Activated CD4-positive, alpha-beta memory T cell treated with anti-CD3 and anti-CD28 coated beads for 36 hours (primary cell): Measurements from ENCODE around the gene KCNG4. TPM values are rescaled to one million over a fixed set of nuclear protein-coding genes. Genes with fewer than 3 reads are reported as not detected.

ENCODE experiments used
- CTCF ChIA-PET: fragments of 350-600 bp; sonication (Branson Sonifier 250); formaldehyde crosslinking; loops from one replicate; lab custom pipeline; 2021; ENCODE audit warnings: antibody characterized with exemption, inconsistent platforms; lab: Charles Lee
- POLR2A ChIA-PET: fragments of 350-600 bp; sonication (Branson Sonifier 250); formaldehyde crosslinking; loops from one replicate; lab custom pipeline; 2021; ENCODE audit warnings: antibody characterized with exemption; lab: Charles Lee
- DNase-seq: peaks from one replicate; pipeline ENCODE4 v3.0.0-alpha.2; 2020
- H3K27ac Mint-ChIP-seq: one replicate; pipeline ENCODE4 v1.8.0; 2021; ENCODE audit warnings: mixed read lengths
- H3K27me3 Mint-ChIP-seq: one replicate; pipeline ENCODE4 v1.8.0; 2021; ENCODE audit warnings: mixed read lengths
- H3K36me3 Mint-ChIP-seq: one replicate; pipeline ENCODE4 v1.8.0; 2021; ENCODE audit warnings: mixed read lengths
- H3K4me1 Mint-ChIP-seq: one replicate; pipeline ENCODE4 v1.8.0; 2021; ENCODE audit warnings: low read depth, mixed read lengths
- H3K4me3 Mint-ChIP-seq: one replicate; pipeline ENCODE4 v1.8.0; 2021; ENCODE audit warnings: mild to moderate bottlenecking, mixed read lengths
- H3K9me3 Mint-ChIP-seq: one replicate; pipeline ENCODE4 v1.8.0; 2021; ENCODE audit warnings: mixed read lengths
- intact Hi-C: fragments of 100-400 bp; cut with micrococcal nuclease; formaldehyde crosslinking; loops from one replicate; pipeline ENCODE4 v1.15.1; 2023
- total RNA-seq, 2 experiments: library from RNA; stranded (reverse); gene quantifications; one replicate each; pipeline ENCODE4 v1.2.3, GENCODE V29; 2021

KCNG4 gene
- total RNA-seq, 2 experiments from 2014 or later = not detected

DNA sequence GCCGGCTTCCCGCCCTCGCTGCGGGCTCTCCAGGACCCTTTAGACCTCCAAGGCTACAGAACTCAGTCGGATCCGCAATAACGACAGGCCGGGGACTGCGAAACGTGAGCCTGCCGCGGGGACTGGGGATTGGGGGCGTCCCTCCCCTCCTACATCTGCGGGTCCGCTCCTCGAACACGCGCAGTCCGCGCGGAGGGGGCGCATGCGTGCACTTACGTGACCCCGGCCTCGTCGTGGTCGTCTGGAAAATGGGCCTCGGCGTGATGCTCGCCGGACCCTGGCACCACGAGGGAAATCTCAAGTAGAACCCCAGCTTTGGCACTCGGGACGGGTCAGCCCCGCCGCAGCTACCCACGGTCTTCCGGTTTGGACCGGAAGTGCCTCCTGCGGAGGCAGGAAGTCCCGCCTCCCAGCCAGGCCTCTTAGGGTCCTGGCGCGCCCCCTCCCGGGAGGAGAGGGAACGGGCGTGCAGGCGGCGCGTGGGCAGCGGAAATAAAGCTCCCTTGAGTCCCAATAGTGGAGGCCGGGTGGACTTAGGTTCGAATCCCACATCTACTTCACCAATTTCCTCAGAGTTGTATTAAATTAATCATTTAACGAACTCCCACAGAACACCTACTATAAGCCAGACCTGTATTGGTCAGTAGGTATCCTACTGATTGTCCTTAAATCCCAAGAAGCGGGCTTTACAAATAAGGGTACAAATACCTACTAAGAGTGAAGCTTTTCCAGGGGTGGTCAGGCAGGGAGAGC is 53.0 kb downstream of the KCNG4 start, which contains the start of gene TAF1C:
Gene TAF1C (minus strand): TSS at position 373 of the 753 bp plus-strand sequence. CDS start 2,069 bp downstream, outside the sequence.
- DNase-seq = peak; percentile 94
- H3K4me1 Mint-ChIP-seq = peaks cover 22% of the 10 kb centered on the region
- intact Hi-C loops = loop anchor here (1.0 to 10.0 kb wide), 6 partner anchors 10 to 1710 kb away; partner anchors contain the start of genes IRF8, MEAK7 and OSGIN1
- no peaks in the 10 kb centered on the region for H3K9me3 Mint-ChIP-seq
- CTCF ChIA-PET = interaction anchor here (0.6 to 5.2 kb wide), 43 partner anchors 8 to 320 kb away, joined by 3 to 103 read pairs (median 4); partner anchors contain the start of genes DNAAF1, HSDL1 and MBTPS1
- H3K4me3 Mint-ChIP-seq = peak within 1 kb of the TSS; percentile 96
- no peaks in the 10 kb centered on the region for H3K27me3 Mint-ChIP-seq
- peaks cover 8% of the 10 kb centered on the region for H3K36me3 Mint-ChIP-seq
- POLR2A ChIA-PET = interaction anchor here (2.0 kb wide), 1 partner anchor 70 kb away, joined by 11 read pairs; the partner anchor contains the start of gene MBTPS1
- H3K27ac Mint-ChIP-seq = peak within 1 kb of the TSS; percentile 86

GRCh38 chr16:84184775-84185174 is 55.0 kb downstream of the KCNG4 start:
- Mint-ChIP-seq H3K4me1 (peaks cover 22% of the 10 kb centered on the region), H3K36me3 (peaks cover 10% of the 10 kb centered on the region), H3K4me3 (peak overlapping the region; percentile 58), H3K27me3 (no peaks in the 10 kb centered on the region), H3K9me3 (no peaks in the 10 kb centered on the region), H3K27ac (no peak overlapping the region)
- ChIA-PET POLR2A (no interaction called here), CTCF (interaction anchor here (1.0 kb wide), 1 partner anchor 9 kb away, joined by 3 read pairs; no protein-coding TSS in a partner anchor)
- intact Hi-C loops = loop anchor here (5.0 to 10.0 kb wide), 4 partner anchors 232 to 1713 kb away; partner anchors contain the start of genes IRF8, MEAK7 and OSGIN1
- DNase-seq = no peak

- Mint-ChIP-seq H3K9me3 (no peaks in the 10 kb centered on the region), H3K27me3 (no peaks in the 10 kb centered on the region), H3K36me3 (peaks cover 10% of the 10 kb centered on the region), H3K4me3 (no peak overlapping the region), H3K4me1 (peaks cover 22% of the 10 kb centered on the region), H3K27ac (no peak overlapping the region)
- no peak for DNase-seq
- ChIA-PET CTCF (interaction anchor here (0.8 to 1.0 kb wide), 2 partner anchors 8 to 67 kb away, joined by 3 read pairs; partner anchors contain the start of gene MBTPS1), POLR2A (no interaction called here)
- intact Hi-C loops = loop anchor here (10.0 kb wide), 1 partner anchor 321 kb away; the partner anchor contains the start of gene MEAK7
Observed at GRCh38 chr16:84183911-84184591, 55.8 kb downstream of the KCNG4 start.

DNA sequence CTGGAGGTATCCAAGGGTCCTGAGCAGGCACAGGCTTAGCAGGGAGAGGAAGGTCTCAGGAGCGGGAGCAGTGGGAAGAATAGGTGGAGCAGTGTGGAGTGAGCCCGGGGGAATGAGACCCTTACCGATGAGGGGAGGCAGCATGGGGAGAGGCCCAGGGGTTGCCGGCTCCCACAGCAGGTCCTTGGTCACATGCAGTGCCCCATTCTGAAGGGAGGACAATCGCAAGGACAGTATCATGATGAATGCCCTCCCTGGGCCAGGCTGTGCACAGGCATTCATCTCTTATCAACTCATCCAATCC is 56.3 kb downstream of the KCNG4 start:
- no peak for DNase-seq
- POLR2A ChIA-PET = no interaction called here
- H3K9me3 Mint-ChIP-seq = no peaks in the 10 kb centered on the region
- intact Hi-C loops = loop anchor here (10.0 kb wide), 1 partner anchor 321 kb away; the partner anchor contains the start of gene MEAK7
- no peak overlapping the region for H3K27ac Mint-ChIP-seq
- H3K4me1 Mint-ChIP-seq = peaks cover 25% of the 10 kb centered on the region
- CTCF ChIA-PET = interaction anchor here (0.8 to 1.0 kb wide), 2 partner anchors 8 to 67 kb away, joined by 3 read pairs; partner anchors contain the start of gene MBTPS1
- H3K27me3 Mint-ChIP-seq = no peaks in the 10 kb centered on the region
- H3K4me3 Mint-ChIP-seq = no peak overlapping the region
- peaks cover 10% of the 10 kb centered on the region for H3K36me3 Mint-ChIP-seq

DNA sequence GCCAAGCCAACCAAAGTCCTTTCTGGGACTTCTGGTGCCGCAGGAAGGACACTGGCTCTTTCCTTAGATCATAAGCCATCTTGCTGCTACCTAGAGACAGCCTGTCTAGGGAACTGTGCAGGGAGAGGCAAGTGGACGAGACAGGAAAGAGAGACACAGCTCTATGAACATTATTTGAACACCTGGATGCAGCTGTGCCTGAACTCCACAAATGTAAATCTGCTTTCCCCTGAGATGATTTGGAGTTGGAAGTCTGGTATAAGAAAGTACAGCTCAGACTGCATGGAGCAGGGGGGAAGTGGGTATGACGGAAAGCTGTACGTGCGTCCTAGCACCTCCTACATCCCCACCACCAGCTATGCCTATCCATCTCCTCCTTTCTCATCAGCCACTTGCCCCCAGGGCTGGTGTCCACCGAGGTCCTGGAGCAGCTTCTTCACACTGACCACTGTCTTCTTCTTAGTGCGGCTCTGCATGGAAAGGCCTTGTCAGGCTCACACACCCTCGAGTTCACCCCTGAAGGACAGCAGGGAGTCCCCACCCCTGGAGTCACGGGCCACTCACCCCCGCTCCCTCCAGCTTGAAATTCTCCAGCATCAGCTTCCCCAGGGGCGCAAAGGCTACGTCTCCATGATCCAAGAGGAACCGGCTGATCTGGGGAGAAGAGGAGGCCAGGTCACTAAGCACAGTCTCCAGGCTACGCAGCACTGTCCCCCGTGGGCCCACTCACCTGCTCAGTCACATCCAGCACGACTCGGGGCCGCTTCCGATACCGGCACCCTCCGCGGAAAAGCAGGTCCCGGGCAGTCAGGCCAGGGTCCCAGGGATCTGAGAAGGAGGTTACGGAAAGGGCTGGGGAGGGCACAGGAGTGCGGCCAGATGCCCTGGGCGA is 56.9 kb downstream of the KCNG4 start:
- intact Hi-C loops = loop anchor here (10.0 kb wide), 1 partner anchor 322 kb away; the partner anchor contains the start of gene MEAK7
- H3K27ac Mint-ChIP-seq = no peak overlapping the region
- POLR2A ChIA-PET = no interaction called here

GRCh38 chr16:84182104-84182503 is 57.7 kb downstream of the KCNG4 start:
- Mint-ChIP-seq H3K27me3 (no peaks in the 10 kb centered on the region), H3K4me3 (no peak overlapping the region), H3K4me1 (peaks cover 37% of the 10 kb centered on the region), H3K36me3 (peaks cover 12% of the 10 kb centered on the region), H3K9me3 (no peaks in the 10 kb centered on the region), H3K27ac (no peak overlapping the region)
- DNase-seq = no peak
- CTCF ChIA-PET = interaction anchor here (0.5 to 1.3 kb wide), 3 partner anchors 10 to 93 kb away, joined by 3 to 4 read pairs (median 3); partner anchors contain the start of genes DNAAF1 and HSDL1
- intact Hi-C loops = loop anchor here (10.0 kb wide), 1 partner anchor 323 kb away; the partner anchor contains the start of gene MEAK7
- POLR2A ChIA-PET = no interaction called here

More for the DNA sequence above, 56.9 kb downstream of the KCNG4 start:
- H3K4me1 Mint-ChIP-seq = peaks cover 31% of the 10 kb centered on the region
- no peak for DNase-seq
- CTCF ChIA-PET = interaction anchor here (0.8 kb wide), 1 partner anchor 66 kb away, joined by 3 read pairs; the partner anchor contains the start of gene MBTPS1
- no peak overlapping the region for H3K4me3 Mint-ChIP-seq
- no peaks in the 10 kb centered on the region for H3K27me3 Mint-ChIP-seq
- no peaks in the 10 kb centered on the region for H3K9me3 Mint-ChIP-seq
- H3K36me3 Mint-ChIP-seq = peaks cover 10% of the 10 kb centered on the region

DNA sequence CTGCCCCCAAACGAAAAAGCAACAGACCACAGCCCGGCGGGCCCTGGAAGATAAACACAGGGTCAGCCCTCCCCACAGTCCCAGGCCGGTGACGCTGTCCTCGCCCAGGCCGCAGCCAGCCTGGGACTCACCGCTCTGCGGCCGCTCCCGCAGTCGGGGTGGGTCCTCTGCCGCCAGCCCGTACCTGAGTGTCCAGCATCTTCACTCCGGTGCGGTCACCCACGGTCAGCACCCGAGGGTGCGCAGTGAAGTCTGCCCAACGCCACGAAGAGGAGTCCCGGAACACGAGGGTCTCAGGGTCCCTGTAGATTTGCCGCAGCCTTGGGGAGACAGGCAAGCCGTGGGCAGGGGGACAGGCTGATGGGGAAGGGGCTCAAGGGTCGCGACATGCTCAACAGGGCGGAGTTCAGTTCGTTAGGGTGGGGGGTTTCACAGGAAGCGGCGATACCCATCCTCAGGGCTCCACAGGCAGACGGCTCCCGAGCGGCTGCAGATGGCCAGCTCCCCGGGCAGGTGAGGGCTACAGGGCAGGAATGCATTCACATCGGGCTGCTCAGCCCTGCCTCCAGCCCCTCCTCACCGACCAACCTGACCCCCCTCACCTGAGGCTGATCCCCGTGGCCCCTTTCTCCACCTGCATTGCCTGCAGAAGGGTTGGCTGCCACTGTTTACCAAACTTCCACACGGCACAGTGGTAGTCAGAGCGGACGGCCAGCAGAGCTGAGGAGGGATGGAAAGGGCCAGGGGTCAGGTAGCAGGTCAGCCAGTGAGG is 58.5 kb downstream of the KCNG4 start:
- POLR2A ChIA-PET = no interaction called here
- Mint-ChIP-seq H3K27me3 (no peaks in the 10 kb centered on the region), H3K4me1 (peaks cover 38% of the 10 kb centered on the region)

DNA sequence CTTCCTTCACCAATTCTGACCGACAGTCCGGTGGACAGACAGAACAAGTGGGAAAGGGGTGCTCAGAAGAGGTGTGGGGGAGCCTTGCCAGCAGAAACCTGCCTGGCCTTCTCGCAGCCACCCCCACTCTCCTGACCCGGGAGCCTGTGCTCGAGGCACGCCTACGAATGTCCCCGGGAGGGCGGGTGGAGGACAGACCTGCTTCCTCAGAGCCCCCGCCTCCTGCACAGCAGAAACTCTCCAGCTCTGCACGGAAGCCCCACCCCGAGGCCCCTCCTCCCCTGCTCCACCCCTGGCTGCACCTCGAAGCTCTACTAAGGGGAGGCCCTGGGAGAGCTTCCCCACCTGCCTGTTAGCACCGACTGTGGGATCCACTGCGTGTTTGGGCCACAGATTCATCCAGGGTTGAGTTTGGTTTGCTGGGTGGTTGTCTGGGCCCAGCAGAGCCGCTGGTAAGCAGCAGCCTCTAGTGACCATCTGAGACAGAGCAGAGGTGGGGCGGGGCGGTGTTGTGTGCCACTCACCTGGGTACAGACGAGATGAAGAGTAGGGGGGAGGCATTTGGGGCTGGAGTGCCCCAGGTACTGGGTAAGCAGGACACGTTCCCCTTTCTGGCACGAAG is 59.2 kb downstream of the KCNG4 start:
- H3K4me1 Mint-ChIP-seq = peaks cover 32% of the 10 kb centered on the region
- CTCF ChIA-PET = interaction anchor here (8.5 kb wide), 1 partner anchor 94 kb away, joined by 124 read pairs; no protein-coding TSS in a partner anchor
- H3K27ac Mint-ChIP-seq = no peak overlapping the region
- POLR2A ChIA-PET = no interaction called here
- H3K36me3 Mint-ChIP-seq = peaks cover 9% of the 10 kb centered on the region
- H3K4me3 Mint-ChIP-seq = no peak overlapping the region
- H3K9me3 Mint-ChIP-seq = no peaks in the 10 kb centered on the region
- H3K27me3 Mint-ChIP-seq = no peaks in the 10 kb centered on the region
- intact Hi-C loops = loop anchor here (10.0 kb wide), 1 partner anchor 324 kb away; the partner anchor contains the start of gene MEAK7
- no peak for DNase-seq

More for the DNA sequence above, 58.5 kb downstream of the KCNG4 start:
- CTCF ChIA-PET = interaction anchor here (1.1 to 1.3 kb wide), 2 partner anchors 36 to 92 kb away, joined by 3 to 4 read pairs; partner anchors contain the start of genes DNAAF1 and HSDL1
- intact Hi-C loops = loop anchor here (10.0 kb wide), 1 partner anchor 323 kb away; the partner anchor contains the start of gene MEAK7
- H3K9me3 Mint-ChIP-seq = no peaks in the 10 kb centered on the region
- no peak overlapping the region for H3K27ac Mint-ChIP-seq
- peaks cover 9% of the 10 kb centered on the region for H3K36me3 Mint-ChIP-seq
- DNase-seq = no peak
- H3K4me3 Mint-ChIP-seq = no peak overlapping the region

GRCh38 chr16:84179612-84180320 is 60.0 kb downstream of the KCNG4 start:
- Mint-ChIP-seq H3K4me1 (peaks cover 29% of the 10 kb centered on the region), H3K27ac (no peak overlapping the region)

More at GRCh38 chr16:84179612-84180320, 60.0 kb downstream of the KCNG4 start:
- DNase-seq = no peak
- no peak overlapping the region for H3K4me3 Mint-ChIP-seq
- ChIA-PET CTCF (interaction anchor here (0.7 to 8.5 kb wide), 3 partner anchors 94 to 293 kb away, joined by 3 to 124 read pairs (median 5); no protein-coding TSS in a partner anchor), POLR2A (no interaction called here)
- no peaks in the 10 kb centered on the region for H3K27me3 Mint-ChIP-seq
- peaks cover 9% of the 10 kb centered on the region for H3K36me3 Mint-ChIP-seq
- no peaks in the 10 kb centered on the region for H3K9me3 Mint-ChIP-seq
- intact Hi-C loops = loop anchor here (5.0 to 10.0 kb wide), 3 partner anchors 62 to 325 kb away; partner anchors contain the start of genes MBTPS1 and MEAK7
